Neural cell (in vitro differentiated cells): ENCODE data around the gene NCF2. TPM values are rescaled to one million over a fixed set of nuclear protein-coding genes. Genes with fewer than 3 reads are reported as not detected.

Source experiments
- H2AFZ ChIP-seq: fragments of 200-600, 300-800 bp; sonication (generic), shearing (Covaris generic); 2 replicates; pipeline ENCODE4 v1.6.0; 2014; ENCODE audit warnings: low read depth, mild to moderate bottlenecking, antibody characterized with exemption, low read length, moderate library complexity
- H3F3A ChIP-seq: fragments of 200-600 bp; shearing (Covaris generic); 2 replicates; pipeline ENCODE4 v1.6.1; 2016; ENCODE audit warnings: mild to moderate bottlenecking, moderate library complexity, mixed read lengths, antibody characterized with exemption, low read length; ENCODE audit not compliant: insufficient read depth, poor library complexity, severe bottlenecking
- H3K27ac ChIP-seq: fragments of 200-600, 300-800 bp; sonication (generic), shearing (Covaris generic); 2 replicates; pipeline ENCODE4 v1.5.1; 2014; ENCODE audit warnings: mild to moderate bottlenecking, low read length, moderate library complexity
- H3K27me3 ChIP-seq: fragments of 300-800, 200-600 bp; sonication (generic), shearing (Covaris generic); 2 replicates; pipeline ENCODE4 v1.6.0; 2014; ENCODE audit warnings: mild to moderate bottlenecking, low read depth, low read length, moderate library complexity; ENCODE audit not compliant: insufficient read depth
- H3K36me3 ChIP-seq: fragments of 300-800, 200-600 bp; sonication (generic), shearing (Covaris generic); 2 replicates; pipeline ENCODE4 v1.5.1; 2014; ENCODE audit warnings: mild to moderate bottlenecking, antibody characterized with exemption, low read length, moderate library complexity; ENCODE audit not compliant: insufficient read depth
- H3K4me2 ChIP-seq: fragments of 300-800, 200-600 bp; sonication (generic), shearing (Covaris generic); 2 replicates; pipeline ENCODE4 v1.6.0; 2014; ENCODE audit warnings: mild to moderate bottlenecking, low read length
- H3K4me3 ChIP-seq: fragments of 300-800, 200-600 bp; sonication (generic), shearing (Covaris generic); 2 replicates; pipeline ENCODE4 v1.5.1; 2014; ENCODE audit warnings: mild to moderate bottlenecking, low read length, moderate library complexity
- H3K79me2 ChIP-seq: fragments of 200-600 bp; shearing (Covaris generic); replicated peaks from 2 replicates; pipeline ENCODE4 v1.6.0; 2014; ENCODE audit warnings: mild to moderate bottlenecking, low read length, moderate library complexity; ENCODE audit not compliant: insufficient read depth
- H3K9ac ChIP-seq: fragments of 300-800, 200-600 bp; sonication (generic), shearing (Covaris generic); 2 replicates; pipeline ENCODE4 v1.6.1; 2016; ENCODE audit warnings: mild to moderate bottlenecking, low read length, mixed read lengths
- H3K9me2 ChIP-seq: fragments of 200-600 bp; shearing (Covaris generic); 2 replicates; pipeline ENCODE4 v1.6.1; 2016; ENCODE audit warnings: mild to moderate bottlenecking, low read length, mixed read lengths; ENCODE audit not compliant: insufficient read depth
- H3K9me3 ChIP-seq: fragments of 200-600, 300-800 bp; sonication (generic), shearing (Covaris generic); 2 replicates; pipeline ENCODE4 v1.6.1; 2016; ENCODE audit warnings: mild to moderate bottlenecking, mixed run types, low read length, moderate library complexity, mixed read lengths
- H4K20me1 ChIP-seq: fragments of 200-600 bp; shearing (Covaris generic); 2 replicates; pipeline ENCODE4 v1.6.1; 2016; ENCODE audit warnings: mild to moderate bottlenecking, mixed run types; ENCODE audit not compliant: insufficient read depth
- EP300 ChIP-seq: fragments of 450-650 bp; conservative IDR thresholded peaks from 2 replicates; pipeline ENCODE4 v1.6.1; 2014; ENCODE audit warnings: antibody characterized with exemption, mild to moderate bottlenecking, moderate library complexity; ENCODE audit not compliant: poor library complexity, severe bottlenecking
- EZH2 ChIP-seq: fragments of 200-600, 300-800 bp; shearing (Covaris generic), sonication (generic); IDR thresholded peaks from 2 replicates; pipeline ENCODE4 v1.6.1; 2014; ENCODE audit warnings: antibody characterized with exemption, low read length, borderline replicate concordance, mild to moderate bottlenecking; ENCODE audit not compliant: insufficient read depth, poor library complexity, severe bottlenecking
- MXI1 ChIP-seq: fragments of 450-650 bp; conservative IDR thresholded peaks from 2 replicates; pipeline ENCODE4 v1.6.1; 2014; ENCODE audit warnings: antibody characterized with exemption, mild to moderate bottlenecking; ENCODE audit not compliant: poor library complexity, severe bottlenecking
- POLR2AphosphoS5 ChIP-seq: IDR thresholded peaks from 2 replicates; pipeline ENCODE4 v1.6.1; 2012
- RAD21 ChIP-seq: fragments of 450-650 bp; conservative IDR thresholded peaks from 2 replicates; pipeline ENCODE4 v1.6.1; 2014; ENCODE audit warnings: antibody characterized with exemption, mild to moderate bottlenecking, moderate library complexity
- SMC3 ChIP-seq: fragments of 450-650 bp; conservative IDR thresholded peaks from 2 replicates; pipeline ENCODE4 v1.6.1; 2014; ENCODE audit warnings: antibody characterized with exemption, mild to moderate bottlenecking, moderate library complexity; ENCODE audit not compliant: poor library complexity
- TAF1 ChIP-seq: IDR thresholded peaks from 2 replicates; pipeline ENCODE4 v1.6.1; 2012; ENCODE audit warnings: low read depth
- polyA plus RNA-seq: library from polyadenylated mRNA; depleted of rRNA; stranded (reverse); fragments of >200 nt; gene quantifications from 2 replicates; pipeline ENCODE4 v1.2.3, GENCODE V29; 2014
- TF ChIP-seq, protein P1 (sequence below): fragments of 450-650 bp; IDR thresholded peaks from 2 replicates; pipeline ENCODE4 v1.5.1; 2014; ENCODE audit warnings: antibody characterized with exemption, mild to moderate bottlenecking, moderate library complexity; ENCODE audit not compliant: poor library complexity, severe bottlenecking
- TF ChIP-seq, protein P2 (sequence below): IDR thresholded peaks from 2 replicates; pipeline ENCODE4 v1.6.1; 2012; ENCODE audit warnings: borderline replicate concordance

NCF2 gene
- polyA plus RNA-seq, 1 donor from 2014 or later = not detected

DNA sequence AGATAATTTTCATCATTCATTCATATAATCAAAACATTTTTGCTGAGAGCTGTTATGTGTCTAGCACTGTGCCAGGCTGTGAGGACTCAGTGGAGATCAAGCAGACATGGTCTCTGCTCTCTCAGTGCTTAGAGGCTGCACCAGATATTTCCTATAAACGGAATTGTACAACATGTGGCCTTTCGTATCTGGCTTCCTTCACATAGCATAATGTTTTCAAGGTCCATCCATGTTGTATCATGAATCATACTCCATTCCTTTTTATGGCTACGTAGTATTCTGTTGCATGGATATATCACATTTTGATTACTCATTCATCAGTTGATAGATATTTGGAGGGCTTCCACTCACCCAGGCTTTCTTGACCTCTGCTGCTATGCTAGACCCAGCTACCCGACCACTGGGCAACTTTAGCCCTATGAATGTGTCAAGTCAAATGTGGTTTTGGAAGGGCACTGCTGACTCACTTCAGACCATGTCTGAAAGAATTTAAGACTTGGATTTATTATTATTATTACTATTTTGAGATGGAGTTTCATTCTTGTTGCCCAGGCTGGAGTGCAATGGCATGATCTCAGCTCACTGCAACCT, 18.5 kb downstream of the NCF2 start:
- no peak overlapping the region for H3K9ac ChIP-seq
- H3K79me2 ChIP-seq = no peaks in the 10 kb centered on the region
- H3F3A ChIP-seq = no peaks in the 10 kb centered on the region
- no peak overlapping the region for H2AFZ ChIP-seq
- H4K20me1 ChIP-seq = no peaks in the 10 kb centered on the region
- H3K9me2 ChIP-seq = no peaks in the 10 kb centered on the region
- no peaks in the 10 kb centered on the region for H3K9me3 ChIP-seq
- no peak overlapping the region for H3K27ac ChIP-seq
- no peak overlapping the region for H3K4me2 ChIP-seq
- H3K27me3 ChIP-seq = no peaks in the 10 kb centered on the region
- no peaks in the 10 kb centered on the region for H3K36me3 ChIP-seq
- TF ChIP-seq, protein P1, sequence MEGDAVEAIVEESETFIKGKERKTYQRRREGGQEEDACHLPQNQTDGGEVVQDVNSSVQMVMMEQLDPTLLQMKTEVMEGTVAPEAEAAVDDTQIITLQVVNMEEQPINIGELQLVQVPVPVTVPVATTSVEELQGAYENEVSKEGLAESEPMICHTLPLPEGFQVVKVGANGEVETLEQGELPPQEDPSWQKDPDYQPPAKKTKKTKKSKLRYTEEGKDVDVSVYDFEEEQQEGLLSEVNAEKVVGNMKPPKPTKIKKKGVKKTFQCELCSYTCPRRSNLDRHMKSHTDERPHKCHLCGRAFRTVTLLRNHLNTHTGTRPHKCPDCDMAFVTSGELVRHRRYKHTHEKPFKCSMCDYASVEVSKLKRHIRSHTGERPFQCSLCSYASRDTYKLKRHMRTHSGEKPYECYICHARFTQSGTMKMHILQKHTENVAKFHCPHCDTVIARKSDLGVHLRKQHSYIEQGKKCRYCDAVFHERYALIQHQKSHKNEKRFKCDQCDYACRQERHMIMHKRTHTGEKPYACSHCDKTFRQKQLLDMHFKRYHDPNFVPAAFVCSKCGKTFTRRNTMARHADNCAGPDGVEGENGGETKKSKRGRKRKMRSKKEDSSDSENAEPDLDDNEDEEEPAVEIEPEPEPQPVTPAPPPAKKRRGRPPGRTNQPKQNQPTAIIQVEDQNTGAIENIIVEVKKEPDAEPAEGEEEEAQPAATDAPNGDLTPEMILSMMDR = no peak
- TF ChIP-seq TAF1 (no peak), SMC3 (no peak), EZH2 (no peak), MXI1 (no peak), EP300 (no peak), POLR2AphosphoS5 (no peak), RAD21 (no peak)
- TF ChIP-seq, protein P2, sequence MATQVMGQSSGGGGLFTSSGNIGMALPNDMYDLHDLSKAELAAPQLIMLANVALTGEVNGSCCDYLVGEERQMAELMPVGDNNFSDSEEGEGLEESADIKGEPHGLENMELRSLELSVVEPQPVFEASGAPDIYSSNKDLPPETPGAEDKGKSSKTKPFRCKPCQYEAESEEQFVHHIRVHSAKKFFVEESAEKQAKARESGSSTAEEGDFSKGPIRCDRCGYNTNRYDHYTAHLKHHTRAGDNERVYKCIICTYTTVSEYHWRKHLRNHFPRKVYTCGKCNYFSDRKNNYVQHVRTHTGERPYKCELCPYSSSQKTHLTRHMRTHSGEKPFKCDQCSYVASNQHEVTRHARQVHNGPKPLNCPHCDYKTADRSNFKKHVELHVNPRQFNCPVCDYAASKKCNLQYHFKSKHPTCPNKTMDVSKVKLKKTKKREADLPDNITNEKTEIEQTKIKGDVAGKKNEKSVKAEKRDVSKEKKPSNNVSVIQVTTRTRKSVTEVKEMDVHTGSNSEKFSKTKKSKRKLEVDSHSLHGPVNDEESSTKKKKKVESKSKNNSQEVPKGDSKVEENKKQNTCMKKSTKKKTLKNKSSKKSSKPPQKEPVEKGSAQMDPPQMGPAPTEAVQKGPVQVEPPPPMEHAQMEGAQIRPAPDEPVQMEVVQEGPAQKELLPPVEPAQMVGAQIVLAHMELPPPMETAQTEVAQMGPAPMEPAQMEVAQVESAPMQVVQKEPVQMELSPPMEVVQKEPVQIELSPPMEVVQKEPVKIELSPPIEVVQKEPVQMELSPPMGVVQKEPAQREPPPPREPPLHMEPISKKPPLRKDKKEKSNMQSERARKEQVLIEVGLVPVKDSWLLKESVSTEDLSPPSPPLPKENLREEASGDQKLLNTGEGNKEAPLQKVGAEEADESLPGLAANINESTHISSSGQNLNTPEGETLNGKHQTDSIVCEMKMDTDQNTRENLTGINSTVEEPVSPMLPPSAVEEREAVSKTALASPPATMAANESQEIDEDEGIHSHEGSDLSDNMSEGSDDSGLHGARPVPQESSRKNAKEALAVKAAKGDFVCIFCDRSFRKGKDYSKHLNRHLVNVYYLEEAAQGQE = no peak
- no peak overlapping the region for H3K4me3 ChIP-seq

DNA sequence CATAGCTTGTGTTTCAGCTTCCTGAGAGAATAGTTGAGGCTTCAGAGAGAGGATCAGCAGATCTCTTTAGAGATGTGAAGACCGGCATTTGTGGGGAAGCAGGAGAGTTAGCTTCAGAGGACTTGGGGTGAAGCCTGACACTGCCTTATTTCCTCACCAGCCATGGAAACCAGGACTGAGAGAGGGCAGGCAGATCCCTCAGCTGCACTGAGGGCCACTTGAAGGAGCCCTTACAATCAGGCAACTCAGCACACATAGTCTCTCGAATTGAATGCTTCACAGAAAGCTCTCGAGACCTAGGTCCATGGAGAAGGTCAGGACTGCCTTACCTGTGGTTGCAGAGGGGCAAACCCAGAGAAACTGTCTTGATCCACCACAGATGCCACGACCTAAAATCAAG, 19.8 kb downstream of the NCF2 start:
- H3K27me3 ChIP-seq = no peaks in the 10 kb centered on the region
- no peaks in the 10 kb centered on the region for H3F3A ChIP-seq
- H3K36me3 ChIP-seq = no peaks in the 10 kb centered on the region

More for the DNA sequence above, 19.8 kb downstream of the NCF2 start:
- TF ChIP-seq RAD21 = no peak
- TF ChIP-seq POLR2AphosphoS5 = no peak
- TF ChIP-seq, protein P2 = no peak
- no peaks in the 10 kb centered on the region for H4K20me1 ChIP-seq
- H3K9me2 ChIP-seq = no peaks in the 10 kb centered on the region
- no peak overlapping the region for H3K4me2 ChIP-seq
- no peak overlapping the region for H3K4me3 ChIP-seq
- no peak overlapping the region for H2AFZ ChIP-seq
- no peak overlapping the region for H3K27ac ChIP-seq
- H3K79me2 ChIP-seq = no peaks in the 10 kb centered on the region
- H3K9me3 ChIP-seq = no peaks in the 10 kb centered on the region
- no peak overlapping the region for H3K9ac ChIP-seq
